Activated CD4-positive, CD25-positive, alpha-beta regulatory T cell treated with anti-CD3 and anti-CD28 coated beads, Interleukin-2, amount 50 U/mL, for 72 hours (primary cell): ENCODE results near the gene BAIAP2L2.
"Not testable (repeated sequence)": the region's sequence is repeated elsewhere in the genome, so short reads cannot be mapped to it uniquely, and the experiment has no call there.

Experiments
- DNase-seq: peaks from one replicate; pipeline ENCODE4 v3.0.0; 2021

Gene BAIAP2L2

DNA sequence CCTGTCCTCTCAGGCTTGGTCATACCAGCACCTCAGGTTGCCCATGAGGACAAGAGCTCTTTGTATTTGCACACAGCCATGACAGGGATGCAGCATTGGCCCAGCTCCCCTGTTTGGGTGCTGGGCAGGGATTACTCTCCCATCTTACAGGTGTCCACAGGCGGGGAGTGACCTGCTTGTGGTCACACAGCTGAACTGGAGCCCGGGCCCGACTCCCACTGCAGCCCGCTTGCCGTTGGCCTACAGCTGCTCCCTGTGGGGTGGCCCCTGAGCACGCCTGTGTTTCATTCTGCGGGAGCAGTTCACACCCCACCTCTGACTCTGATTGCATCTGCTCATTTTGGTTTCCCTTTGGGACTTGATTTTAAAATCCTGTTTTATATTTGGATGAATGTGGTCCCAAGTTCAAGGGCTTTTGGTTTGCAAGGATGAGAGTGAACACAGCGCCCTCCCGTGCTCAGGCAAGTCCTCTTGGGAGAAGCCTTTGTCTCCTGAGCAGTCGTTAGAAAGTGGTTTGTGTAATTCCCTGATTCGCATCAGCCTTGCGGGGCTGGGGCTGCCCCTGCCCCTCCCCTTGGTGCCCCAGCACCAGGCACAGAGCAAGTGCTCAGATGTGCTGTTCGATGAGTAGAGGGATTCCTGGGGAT lies 44.0 kb downstream of the BAIAP2L2 start:
- DNase-seq, result no peak

DNA sequence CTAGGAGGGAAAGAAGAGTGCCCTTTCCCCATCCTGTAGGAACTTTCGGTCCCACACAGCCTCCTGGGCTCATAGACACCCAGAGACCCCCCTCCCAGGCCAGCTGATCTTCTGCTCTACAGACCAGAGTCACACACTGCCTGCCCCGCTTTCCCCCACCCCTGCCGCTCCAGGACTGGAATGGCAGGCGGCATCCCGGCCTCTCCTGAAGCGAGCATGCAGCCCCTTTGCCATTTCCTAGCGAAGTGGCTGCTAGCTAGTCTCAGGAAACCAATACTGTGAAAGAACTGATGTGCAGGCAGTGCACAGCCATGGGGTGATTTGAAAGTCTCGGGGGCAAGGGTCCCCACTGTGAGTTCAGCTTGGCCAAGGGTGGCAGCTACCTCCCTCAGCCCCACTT lies 44.9 kb downstream of the BAIAP2L2 start:
- no peak for DNase-seq

DNA sequence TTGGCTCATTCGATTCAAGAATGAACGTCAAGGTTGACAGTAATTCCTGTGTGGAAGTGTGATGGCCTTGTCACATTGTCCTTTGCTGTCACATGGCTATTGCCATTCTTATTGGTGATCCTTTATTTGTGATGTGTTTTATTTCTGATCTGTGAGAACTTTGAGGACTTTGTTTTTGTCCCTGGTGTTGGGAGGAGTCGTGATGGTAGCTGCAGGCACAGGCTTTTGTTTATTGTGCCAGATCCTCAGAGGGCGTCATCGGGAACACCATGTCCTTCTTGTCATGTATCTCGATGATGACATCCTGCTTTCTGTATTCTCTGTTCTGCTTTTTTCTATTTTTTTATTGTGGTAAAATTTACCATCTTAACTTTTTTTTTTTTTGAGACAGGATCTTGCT lies 47.7 kb downstream of the BAIAP2L2 start:
- DNase-seq, result no peak

DNA sequence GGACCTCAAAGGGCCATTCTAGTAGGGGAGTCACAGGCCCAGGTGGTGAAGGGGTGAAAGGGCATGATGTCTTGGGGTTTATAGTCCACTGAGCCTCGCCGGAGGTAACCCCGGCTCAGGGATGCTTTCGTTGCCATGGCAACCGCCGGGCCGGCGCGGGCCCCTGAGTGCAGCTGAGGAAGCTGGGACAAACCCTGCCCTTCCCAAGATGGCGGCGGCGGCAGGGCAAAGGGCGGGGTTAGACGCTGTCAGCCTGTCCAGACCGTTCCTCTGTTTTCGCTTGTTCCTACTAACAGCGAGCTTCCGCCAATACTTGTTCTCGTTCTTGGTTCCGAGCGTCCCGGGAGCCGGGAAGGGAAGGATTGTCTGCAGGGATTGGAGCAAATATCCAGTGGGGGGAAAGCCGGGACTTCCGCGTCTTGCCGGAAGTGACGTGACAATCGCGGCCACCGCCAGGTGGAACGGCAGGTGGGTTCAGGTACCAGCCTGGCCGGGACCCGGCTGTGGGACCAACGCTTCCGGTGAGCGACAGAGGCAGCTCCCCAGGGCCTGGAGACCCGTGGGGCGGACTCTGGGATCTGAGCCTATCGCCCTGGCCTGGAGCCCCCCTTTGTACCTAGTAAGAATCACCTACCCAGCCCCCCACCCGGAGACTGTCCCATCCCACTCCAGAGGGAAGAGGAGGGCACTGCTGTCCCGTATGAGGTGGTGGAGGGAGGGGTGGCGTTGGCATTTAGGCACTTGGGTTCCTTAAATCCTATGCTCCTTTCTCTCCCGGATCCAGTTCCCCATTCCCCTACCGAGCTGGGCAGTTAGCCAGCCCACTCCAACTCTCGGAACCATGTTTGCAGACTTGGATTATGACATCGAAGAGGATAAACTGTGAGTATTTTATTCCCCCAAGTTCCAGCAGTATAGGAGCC lies 53.3 kb downstream of the BAIAP2L2 start, which contains the start of gene PICK1:
Gene PICK1 (plus strand): TSS at position 436 of the 923 bp plus-strand sequence. CDS start 406 bp downstream, at position 842.
- DNase-seq, result peak; percentile 83

DNA sequence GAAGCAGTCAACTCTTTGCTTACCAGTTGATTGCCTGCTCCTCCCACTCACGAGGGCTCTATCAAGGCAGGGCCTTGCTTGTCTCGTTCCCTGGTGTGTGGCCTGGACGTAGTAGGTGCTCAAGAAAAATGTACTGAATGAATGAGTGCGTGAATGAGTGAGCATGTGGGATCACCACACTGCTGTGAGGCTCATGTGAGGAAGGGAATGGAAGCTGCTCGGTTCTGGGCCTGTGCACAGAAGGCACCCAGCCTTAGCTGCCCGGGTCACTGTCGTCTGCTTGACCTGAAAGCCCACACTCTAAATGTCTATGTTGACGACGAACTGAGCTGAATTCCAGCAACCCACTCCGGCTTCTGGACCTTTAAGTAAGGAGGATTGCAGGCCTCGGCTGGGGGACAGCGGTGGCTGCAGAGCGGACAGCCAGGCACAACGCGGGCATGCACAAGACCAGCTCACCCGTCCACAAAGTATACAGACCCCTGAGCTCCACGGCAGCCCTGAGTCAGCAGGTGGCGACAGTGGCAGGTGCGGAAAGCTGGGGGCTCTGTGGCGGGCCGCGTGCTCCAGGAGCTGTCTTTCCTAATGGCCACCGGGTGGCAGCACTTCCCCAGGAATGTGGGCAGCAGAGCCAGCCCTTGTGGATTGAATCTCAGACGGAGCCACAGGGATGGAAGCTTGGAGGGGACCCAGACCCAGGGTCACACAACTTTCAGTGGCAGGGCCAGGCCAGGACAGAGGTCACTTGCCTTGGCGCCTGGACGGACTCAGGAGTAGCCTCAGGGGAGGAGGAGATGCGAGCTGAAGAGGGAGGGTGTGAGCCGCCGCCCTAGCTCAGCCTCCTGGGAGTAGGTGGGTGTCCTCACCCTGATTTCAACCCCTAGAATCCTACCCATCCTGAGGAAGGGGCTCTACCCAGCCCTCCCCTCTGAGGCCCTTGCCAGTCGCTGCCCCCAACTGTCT lies 58.3 kb downstream of the BAIAP2L2 start:
- DNase-seq, result peak; percentile 75

DNA sequence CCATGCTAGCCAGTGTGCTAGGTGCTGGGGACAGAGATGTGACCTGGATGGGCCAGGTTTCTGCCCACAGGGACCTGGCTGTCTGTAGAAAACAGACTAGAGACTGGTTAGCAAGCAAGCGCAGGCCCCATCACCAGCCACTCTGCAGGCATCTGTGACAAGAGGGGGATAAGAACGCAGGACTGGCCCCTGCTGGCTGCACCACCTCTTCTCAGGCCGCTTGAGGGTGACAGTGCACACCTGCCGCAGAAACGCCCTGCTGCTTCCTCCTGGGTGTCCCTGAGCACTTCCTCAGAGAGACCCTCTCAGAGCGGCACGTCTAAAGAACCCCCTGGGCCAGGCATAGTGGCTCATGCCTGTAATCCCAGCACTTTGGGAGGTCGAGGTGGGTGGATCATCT lies 59.2 kb downstream of the BAIAP2L2 start:
- DNase-seq, result no peak

DNA sequence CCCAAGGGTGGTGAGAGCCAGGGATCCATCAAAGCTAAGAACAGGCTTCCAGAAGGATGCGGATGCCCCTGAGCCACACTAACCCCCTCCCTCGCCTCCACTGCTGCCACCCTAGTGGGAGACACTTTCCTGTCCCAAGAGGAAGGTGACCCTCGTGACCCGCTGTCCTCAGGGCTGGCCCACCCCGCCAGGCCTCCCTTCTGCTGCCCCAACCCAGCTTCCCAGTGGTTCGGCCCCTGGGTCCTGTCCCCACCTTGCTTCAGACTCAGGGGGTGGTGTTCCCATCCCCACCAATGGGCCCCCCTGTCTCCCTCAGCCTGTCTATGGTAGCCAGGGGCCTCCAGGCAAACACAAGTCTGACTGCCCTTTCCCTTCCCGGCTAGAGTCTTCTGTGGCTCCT lies 59.8 kb downstream of the BAIAP2L2 start:
- DNase-seq, result no peak

DNA sequence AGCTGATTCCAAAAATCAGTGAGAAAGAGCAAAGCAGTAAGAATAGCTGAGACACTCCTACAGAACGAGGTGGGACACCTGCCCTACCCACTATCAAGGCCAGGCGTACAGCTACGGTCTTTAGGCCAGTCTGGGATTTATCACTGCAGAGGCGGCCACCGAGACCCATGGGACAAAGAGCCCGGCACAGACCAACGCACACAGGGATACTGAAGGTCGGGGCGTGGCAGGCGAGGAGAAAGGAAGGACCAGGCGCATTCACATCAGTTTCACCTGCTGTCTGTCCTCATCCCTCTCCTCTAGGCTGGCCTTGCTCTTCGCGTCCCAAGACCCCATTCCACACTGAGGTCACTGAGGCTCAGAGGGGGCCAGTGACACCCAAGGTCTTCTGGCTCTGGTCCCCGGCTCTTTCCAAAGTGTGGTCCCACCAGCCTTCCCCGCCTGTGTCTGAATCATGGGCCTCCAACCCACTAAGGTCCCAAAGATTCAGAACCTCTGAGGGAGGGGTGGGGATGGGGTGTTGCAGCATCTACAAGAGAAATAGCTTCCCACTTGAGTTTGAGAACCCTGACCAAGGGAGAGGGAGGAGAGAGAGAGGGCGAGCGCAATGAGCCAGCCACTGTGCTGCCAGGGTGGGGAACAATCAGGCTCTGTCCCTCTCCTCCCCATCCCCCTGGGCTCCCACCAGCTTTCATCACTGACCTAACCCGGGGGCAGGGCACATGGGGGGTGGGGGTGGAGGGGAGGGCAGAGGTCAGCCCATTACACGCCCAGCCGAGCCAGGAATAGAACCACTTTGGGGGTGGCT lies 60.5 kb downstream of the BAIAP2L2 start:
- no peak for DNase-seq

DNA sequence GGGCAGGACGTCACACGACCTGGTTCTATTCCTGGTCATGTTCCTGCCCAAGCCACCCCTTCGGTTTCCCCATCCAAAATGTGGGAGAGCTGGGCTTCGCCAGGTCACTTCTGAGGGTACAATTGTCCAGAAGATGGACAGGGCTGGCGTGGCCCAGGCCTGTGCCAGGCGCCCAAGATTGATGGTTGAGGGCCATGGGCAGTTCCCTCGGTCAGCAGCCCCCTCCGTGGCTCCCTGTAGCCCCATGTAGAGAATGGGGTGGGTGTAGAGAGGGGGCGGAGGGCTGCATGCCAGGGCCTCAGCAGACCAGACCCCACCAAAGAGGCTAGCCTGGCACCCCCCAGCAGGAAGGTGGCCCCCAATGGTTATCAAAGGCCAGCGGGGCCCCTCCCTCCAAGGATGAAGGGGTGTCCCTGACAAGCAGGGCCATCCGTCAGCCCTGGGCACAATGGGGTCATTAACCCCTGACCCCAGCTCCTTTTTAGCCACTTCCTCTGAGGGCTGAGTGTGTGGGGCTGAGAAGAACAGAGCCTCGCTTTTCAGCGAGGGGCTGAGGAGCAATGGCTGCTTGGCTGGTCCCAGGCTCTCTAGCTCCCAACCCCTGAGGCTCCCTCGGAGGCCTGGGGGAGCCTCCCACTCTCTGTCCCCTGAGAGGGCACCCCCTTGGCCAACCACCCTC lies 64.3 kb downstream of the BAIAP2L2 start:
- no peak for DNase-seq

DNA sequence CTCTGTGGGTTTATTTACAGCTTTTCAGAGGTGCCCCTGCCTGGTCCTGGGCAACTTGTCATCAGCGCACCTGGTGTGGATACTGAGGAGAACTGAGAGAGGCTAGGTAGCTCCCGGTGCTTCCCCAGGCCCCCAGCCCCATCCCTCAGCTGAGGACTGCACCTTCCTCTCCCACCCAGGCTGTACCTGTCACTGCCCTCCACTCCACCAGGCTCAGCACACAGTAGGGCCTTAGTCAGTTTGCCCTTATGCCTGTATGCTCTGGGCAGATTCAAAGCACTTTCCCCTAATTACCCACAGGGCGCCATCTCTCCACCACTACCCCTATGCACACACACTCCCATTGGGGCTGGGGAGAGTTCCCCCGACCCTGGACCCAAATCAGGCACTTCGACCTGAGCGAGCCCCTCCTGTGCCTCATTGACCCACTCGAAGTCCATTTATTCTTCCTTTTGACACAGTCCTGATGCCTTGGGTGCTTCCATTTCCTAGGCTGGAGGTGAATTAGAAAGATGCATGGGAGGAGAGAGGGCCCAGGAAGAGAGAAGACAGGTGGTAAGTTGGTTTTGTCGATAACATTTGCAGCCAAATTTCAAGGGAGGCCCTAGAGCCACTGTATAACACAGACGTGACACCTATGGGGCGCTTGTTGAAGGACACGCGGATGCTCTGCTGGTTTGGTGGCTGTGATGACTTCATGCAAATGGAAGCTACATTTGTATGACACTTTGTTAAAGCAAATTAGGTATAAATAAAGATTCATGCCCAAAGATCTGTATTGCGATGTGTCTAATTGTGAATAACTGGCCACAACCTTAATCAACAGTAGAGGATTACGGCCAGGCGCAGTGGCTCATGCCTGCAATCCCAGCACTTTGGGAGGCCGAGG lies 67.1 kb downstream of the BAIAP2L2 start:
- no peak for DNase-seq

DNA sequence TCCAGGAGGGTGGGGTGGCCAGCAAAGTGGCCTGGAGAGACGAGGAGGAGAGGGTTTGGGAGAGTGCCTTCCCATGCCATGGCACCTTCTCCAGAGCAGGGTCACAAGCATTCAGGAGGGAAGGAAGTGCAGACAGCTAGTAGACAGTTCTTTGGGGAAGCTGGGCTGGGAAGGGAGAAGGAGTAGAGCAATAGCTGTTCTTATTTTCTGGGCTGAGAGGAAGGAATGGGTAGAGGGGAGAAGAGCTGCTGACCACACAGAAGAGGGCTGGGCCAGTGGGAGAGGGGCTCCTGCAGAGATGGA lies 68.0 kb downstream of the BAIAP2L2 start:
- DNase-seq, result no peak

DNA sequence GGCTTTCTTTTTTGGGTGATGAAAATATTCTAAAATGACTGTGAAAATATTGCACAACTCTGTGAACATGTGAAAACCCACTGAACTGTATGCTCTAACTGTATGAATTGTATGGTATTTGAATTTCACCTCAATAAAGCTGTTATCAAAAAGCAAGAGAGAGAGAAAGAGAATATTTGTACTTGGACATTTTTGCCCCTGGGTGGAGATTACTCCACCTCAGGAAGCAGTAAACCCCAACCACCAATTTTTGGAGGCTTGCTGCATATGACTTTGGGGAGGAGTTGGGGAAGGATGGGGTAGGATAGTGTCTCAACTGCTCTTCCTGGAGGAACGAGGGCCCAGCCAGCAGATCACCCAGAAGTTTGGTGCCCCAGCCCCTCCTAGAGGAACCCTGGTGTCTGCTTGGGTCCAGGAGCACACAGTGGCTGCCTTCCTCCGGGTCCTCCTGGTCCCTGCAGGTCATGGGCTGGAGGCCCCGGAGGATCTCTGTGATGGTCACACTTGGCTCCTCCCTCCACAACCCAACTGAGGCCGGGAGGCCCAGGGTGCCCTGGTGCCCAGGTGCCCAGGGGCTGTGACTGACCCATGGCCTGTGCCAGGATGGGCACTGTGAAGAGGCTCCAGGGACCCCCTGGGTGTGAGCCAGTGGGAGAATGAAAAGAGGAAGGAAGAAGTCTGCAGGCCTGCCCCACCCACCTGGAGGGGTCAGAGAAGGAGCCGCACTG lies 68.6 kb downstream of the BAIAP2L2 start:
- DNase-seq, result no peak

DNA sequence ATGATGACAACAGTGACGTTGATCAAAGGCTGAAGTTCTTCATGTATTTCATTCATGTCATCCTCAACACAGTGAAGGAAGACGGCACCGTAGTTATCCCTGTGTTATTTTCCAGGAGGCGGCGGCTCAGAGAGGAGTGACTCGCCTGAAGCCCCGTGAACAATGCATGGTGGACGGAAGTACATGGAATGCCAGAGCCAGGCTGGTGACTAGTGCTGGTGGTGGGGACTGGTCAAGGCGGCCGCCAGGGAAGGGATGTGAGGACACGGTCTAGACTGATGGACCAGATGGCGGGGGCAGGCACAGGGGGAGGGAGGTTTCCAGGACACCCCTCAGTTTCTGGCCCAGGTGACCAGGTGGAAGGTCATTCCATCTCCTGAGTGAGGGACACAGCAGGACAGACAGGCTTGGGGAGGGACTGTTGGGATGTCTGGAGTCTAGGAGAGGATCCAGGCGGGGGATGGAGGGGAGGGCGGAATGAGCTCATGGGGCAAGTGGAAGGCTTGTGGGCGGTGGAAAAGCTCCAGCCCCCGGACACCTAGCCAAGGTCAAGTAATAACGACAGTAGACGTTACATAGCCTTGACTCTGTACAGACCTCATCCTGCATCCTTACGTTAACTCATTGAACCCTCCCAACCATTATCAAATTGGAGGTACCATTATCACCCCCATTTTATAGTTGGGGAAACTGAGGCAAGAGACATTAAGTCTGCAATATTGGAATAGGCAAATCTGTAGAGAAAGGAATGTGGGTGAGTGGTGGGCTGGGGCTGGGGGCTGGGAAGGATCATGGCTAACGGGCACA lies 69.3 kb downstream of the BAIAP2L2 start:
- DNase-seq, result no peak

DNA sequence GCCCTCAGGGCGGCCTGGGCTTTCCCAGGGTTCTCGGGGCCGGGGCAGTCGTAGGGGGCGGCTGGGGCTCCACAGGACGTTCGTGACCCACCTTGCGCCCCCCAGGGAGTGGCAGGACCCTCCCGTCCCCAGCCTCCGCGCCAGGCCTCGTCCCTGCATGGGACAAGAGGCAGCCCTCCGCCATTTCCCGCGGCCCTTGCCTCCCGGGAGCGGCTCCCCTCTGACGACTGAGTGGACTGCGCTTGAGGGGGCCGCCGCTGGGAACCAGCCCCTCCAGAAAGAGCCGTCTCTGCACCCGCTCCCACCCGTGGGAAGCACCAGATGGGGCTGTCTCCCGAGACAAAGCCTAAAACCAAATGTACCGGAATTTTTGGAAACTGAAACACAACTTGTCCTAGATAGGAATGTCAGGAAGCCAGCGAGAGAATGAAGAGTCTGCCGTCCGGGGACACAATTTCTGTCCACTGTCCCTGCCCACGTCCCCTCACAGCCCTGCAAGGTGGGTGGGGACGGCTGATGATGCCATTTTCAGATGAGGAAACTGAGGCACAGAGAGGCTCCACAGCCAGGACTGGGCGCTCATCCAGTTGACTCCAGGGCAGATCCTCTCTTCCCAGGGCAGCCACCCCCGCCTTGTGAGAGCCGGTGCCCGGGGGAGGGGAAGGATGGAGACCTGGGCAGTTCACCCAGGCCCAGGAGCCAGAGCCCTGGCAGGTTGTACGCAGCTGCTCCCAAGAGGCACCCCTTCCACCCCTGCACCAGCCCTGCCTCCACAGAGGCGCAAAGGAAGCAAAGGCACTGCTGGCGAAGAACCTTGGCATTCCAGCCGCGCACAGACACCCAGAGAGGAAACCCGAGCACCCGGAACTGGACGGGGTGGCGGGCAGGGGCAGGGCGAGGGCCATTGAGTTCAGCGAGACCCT lies 71.3 kb downstream of the BAIAP2L2 start:
- no peak for DNase-seq

DNA sequence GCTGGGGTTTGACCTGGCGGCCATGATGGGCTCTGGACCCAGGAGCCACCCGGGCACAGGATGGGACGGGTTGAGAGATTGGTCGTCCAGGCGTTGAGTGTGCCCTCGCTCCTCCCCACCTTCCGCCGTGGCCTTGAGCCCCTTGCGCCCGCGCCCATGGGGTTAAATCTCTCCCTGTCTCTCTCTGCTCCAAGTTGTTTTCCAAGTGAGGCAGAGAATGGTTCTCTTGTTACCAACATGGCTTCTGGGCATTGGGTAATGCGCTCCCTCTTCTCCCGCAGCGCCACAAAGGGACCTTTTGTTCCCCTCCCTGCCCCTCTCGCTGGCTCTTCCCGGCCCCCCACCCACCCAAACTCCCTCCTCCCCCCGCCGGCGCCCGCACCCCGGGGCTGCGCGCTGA lies 72.1 kb downstream of the BAIAP2L2 start:
- no peak for DNase-seq

DNA sequence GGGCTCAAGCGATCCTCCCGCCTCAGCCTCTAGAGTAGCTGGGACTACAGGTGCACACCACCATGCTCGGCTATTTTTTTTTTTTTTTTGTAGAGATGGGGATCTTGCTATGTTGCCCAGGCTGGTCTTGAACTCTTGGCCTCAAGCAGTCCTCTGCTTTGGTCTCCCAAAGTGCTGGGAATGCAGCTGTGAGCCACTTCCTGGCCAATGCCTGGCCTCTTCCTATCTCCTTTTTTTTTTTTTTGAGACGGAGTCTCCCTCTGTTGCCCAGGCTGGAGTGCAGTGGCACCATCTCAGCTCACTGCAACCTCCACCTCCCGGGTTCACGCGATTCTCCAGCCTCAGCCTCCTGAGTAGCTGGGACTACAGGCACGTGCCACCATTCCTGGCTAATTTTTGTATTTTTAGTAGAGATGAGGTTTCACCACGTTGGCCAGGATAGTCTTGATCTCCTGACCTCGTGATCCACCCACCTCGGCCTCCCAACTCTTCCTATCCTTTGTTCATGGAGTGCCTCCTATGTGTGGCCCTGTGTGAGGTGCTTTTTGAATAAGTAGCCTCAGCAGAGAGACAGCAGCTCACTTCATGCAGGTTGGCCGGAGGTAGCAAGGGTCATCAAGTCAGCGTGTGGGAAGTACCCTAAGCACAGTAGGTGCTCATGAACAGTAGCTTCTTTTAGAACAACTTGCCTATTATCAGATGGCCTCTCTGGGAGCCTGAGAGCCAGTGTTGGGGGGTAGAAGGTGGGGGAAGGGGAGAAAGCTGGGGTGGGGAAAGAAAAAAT lies 72.9 kb downstream of the BAIAP2L2 start:
- DNase-seq, result not testable (repeated sequence)
